IPS DF 6.9 (cell line): ENCODE measurements around the gene SEMA4D.
A peak's percentile ranks its signal among the peaks of the same experiment; 100 is the strongest.

Source experiments
- DNase-seq: peaks from one replicate; pipeline ENCODE4 v3.0.0-alpha.2; 2013; ENCODE audit warnings: low read depth, low spot score
- H3K27ac ChIP-seq: one replicate; pipeline ENCODE4 v1.5.1; 2013; ENCODE audit warnings: low read length, control low read depth
- H3K27me3 ChIP-seq: 2 replicates; pipeline ENCODE4 v1.6.1; 2013; ENCODE audit warnings: mild to moderate bottlenecking, low read length; ENCODE audit not compliant: control insufficient read depth, insufficient read depth
- H3K36me3 ChIP-seq: 2 replicates; pipeline ENCODE4 v1.6.1; 2013; ENCODE audit warnings: low read length; ENCODE audit not compliant: control insufficient read depth, insufficient read depth
- H3K4me1 ChIP-seq: 2 replicates; pipeline ENCODE4 v1.6.1; 2013; ENCODE audit warnings: low read length; ENCODE audit not compliant: control insufficient read depth, insufficient read depth
- H3K4me3 ChIP-seq: 2 replicates; pipeline ENCODE4 v1.5.1; 2013; ENCODE audit warnings: mild to moderate bottlenecking, low read length
- H3K9me3 ChIP-seq: 2 replicates; pipeline ENCODE4 v1.6.1; 2013; ENCODE audit warnings: low read length, inconsistent platforms; ENCODE audit not compliant: control insufficient read depth, insufficient read depth
- WGBS: extraction: QIAGEN DNeasy Blood & Tissue Kit; methylation state at CpG from one replicate; pipeline ENCODE4 v1.1.7; 2013; ENCODE audit warnings: mixed read lengths, missing lambda C conversion rate; ENCODE audit not compliant: insufficient read length, insufficient coverage; 5-methylcytosine and 5-hydroxymethylcytosine counted together

Gene SEMA4D, protein sequence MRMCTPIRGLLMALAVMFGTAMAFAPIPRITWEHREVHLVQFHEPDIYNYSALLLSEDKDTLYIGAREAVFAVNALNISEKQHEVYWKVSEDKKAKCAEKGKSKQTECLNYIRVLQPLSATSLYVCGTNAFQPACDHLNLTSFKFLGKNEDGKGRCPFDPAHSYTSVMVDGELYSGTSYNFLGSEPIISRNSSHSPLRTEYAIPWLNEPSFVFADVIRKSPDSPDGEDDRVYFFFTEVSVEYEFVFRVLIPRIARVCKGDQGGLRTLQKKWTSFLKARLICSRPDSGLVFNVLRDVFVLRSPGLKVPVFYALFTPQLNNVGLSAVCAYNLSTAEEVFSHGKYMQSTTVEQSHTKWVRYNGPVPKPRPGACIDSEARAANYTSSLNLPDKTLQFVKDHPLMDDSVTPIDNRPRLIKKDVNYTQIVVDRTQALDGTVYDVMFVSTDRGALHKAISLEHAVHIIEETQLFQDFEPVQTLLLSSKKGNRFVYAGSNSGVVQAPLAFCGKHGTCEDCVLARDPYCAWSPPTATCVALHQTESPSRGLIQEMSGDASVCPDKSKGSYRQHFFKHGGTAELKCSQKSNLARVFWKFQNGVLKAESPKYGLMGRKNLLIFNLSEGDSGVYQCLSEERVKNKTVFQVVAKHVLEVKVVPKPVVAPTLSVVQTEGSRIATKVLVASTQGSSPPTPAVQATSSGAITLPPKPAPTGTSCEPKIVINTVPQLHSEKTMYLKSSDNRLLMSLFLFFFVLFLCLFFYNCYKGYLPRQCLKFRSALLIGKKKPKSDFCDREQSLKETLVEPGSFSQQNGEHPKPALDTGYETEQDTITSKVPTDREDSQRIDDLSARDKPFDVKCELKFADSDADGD

DNA sequence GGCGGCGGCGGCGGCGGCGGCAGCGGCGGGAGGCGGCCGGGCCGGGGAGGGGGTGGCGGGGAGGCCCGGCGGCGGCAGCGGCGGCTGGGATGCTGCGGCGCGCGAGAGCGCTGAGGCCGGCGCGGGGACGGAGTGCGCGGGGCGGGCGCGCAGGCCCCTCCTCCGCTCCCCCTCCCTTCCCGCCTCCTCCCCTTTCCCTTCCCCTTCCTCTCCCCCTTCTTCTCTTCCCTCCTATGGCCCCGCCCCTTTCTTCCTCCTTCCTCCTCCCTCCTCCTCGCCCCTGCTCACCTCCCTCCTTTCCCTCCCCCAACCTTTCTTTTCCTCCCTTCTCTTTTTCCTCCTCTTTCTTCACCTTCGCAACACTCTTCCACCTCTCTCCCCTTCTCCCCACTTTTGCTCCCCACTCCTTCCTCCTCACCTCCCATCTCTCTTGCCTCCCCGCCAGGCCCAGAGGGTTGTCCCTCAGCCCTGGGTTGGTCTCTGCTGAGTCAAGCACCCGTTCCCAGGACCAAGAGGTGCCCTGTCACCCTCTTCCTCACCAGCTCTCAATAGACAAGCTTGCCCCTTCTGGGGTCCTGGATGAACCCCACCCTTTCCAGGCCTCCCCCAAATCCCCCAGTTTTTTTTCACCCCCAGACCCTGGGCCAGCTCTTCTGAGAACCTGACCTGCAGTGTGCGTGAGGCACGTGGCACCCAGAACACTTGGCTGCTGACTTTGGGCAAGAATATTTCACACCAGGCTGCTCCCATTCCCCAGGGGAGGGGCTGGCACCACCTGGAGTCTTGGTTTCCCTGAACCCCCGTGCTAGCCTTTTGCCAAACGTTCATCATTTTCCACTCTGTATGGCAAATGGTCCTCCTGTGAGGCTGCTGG is at the start of gene SEMA4D:
Gene SEMA4D, minus strand, starts transcription at position 136 of the 874 bp plus-strand sequence. CDS start 92,657 bp downstream, outside the sequence.
- Histone ChIP-seq H3K4me3 (peak within 1 kb of the TSS; percentile 64), H3K4me1 (peaks cover 20% of the 10 kb centered on the region)
- DNase-seq = peak; percentile 50

DNA sequence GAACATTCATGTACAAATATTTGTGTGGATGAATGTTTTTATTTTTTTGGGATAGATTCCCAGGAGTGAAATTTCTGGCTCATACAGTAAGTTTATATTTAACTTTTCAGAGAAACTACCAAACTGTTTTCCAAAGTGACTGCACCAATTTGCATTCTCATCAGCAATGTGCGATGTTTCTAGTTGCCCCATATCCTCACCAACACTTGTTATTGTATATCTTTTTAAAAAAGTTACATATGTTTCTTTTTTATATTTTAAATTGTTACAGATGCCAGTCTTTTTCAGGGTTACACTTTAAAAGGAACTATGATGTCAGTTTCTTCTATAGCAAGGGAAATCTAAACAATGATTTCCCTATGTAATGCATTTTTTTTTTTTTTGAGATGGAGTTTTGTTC is 49.1 kb upstream of the SEMA4D start:
- no peak overlapping the region for H3K4me3 ChIP-seq
- H3K36me3 ChIP-seq = no peaks in the 10 kb centered on the region
- H3K9me3 ChIP-seq = no peaks in the 10 kb centered on the region
- no peaks in the 10 kb centered on the region for H3K27me3 ChIP-seq
- H3K27ac ChIP-seq = no peak overlapping the region
- no peak for DNase-seq
- peaks cover 4% of the 10 kb centered on the region for H3K4me1 ChIP-seq
- no CpG with 5 or more reads among the region's 1 CpG for WGBS

More for the DNA sequence above, at the start of gene SEMA4D:
- Histone ChIP-seq H3K36me3 (no peaks in the 10 kb centered on the region), H3K27ac (no peak within 1 kb of the TSS), H3K27me3 (no peaks in the 10 kb centered on the region), H3K9me3 (no peaks in the 10 kb centered on the region)
- WGBS = 100% methylated on average over 1 of the region's 42 CpGs

DNA sequence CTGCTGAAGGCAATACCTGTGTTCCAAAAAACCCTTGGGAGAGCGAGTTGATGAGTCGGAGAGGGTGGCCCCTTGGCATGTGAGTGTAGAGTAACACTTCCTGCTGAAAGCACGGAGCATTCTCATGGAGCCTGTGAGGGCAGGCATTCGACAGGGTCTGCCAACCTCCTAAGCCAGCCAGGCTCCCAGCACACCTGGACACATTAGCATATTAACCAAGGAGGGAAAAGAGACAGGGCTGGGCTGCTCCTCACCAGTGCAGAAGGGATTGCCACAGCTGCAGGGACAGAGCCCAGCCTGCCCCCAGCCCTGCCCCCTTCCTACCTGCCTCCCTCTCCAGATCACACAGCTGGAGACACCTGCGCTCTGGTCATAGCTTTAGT is 46.4 kb upstream of the SEMA4D start:
- Histone ChIP-seq H3K4me1 (peaks cover 4% of the 10 kb centered on the region), H3K4me3 (no peak overlapping the region), H3K27ac (no peak overlapping the region), H3K36me3 (no peaks in the 10 kb centered on the region), H3K9me3 (no peaks in the 10 kb centered on the region), H3K27me3 (no peaks in the 10 kb centered on the region)
- WGBS = no CpG with 5 or more reads among the region's 5 CpGs
- DNase-seq = no peak

DNA sequence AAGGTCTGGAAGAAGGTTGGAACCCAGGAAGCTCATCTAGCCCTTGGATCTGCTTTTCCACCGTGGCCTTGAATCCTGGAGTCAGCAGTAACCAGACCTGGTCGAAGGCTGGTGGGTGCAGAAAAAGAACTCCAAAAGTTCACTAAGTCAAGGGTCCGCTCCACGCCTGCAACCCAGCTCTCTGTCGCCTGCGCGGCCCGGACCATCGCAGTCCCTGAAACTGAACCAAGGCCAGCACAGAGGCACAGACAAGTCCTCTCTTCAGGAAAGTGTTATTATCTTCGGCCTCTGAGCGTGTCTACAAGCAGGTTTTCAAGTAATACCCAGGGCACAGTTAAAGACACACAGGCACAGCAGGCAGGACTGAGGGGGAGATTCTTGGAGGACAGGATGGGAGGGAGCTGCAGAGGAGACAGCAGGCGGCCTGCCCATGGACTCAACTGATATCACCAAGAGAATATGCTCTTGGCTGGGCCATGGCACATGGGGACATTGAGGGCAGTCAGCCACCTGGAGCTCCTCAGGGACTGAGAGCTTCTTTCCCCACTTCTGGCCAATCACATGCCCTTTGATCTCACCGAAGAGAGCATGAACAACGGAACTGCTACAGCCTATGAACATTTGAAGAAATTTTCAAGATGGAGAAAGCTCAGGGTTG is 45.8 kb upstream of the SEMA4D start:
- H3K27ac ChIP-seq = no peak overlapping the region
- H3K27me3 ChIP-seq = no peaks in the 10 kb centered on the region
- peaks cover 4% of the 10 kb centered on the region for H3K4me1 ChIP-seq
- H3K9me3 ChIP-seq = no peaks in the 10 kb centered on the region
- H3K36me3 ChIP-seq = no peaks in the 10 kb centered on the region
- H3K4me3 ChIP-seq = no peak overlapping the region
- no CpG with 5 or more reads among the region's 14 CpGs for WGBS
- no peak for DNase-seq

DNA sequence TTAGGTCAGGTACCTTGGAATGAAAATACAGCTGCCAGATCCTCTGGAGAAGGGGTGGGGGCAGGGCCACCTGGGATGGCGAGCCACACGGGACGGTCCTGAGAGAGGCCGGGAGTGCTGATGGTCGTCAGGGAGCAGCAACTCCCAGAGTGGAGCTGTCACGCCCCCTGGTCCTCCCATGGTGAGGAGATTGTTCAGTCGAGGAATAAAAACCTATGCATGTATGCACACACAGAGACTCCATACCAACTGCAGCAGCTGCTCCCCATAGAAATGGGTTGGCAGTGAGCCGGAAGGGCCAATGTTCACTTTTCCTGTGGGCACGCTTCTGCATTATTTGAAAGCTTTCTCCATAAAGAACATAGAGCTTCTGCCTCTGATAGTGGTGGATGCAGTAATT is 45.2 kb upstream of the SEMA4D start:
- no CpG with 5 or more reads among the region's 9 CpGs for WGBS
- no peaks in the 10 kb centered on the region for H3K27me3 ChIP-seq
- peaks cover 4% of the 10 kb centered on the region for H3K4me1 ChIP-seq
- no peak overlapping the region for H3K4me3 ChIP-seq
- no peak for DNase-seq
- no peaks in the 10 kb centered on the region for H3K36me3 ChIP-seq
- H3K27ac ChIP-seq = no peak overlapping the region
- no peaks in the 10 kb centered on the region for H3K9me3 ChIP-seq

DNA sequence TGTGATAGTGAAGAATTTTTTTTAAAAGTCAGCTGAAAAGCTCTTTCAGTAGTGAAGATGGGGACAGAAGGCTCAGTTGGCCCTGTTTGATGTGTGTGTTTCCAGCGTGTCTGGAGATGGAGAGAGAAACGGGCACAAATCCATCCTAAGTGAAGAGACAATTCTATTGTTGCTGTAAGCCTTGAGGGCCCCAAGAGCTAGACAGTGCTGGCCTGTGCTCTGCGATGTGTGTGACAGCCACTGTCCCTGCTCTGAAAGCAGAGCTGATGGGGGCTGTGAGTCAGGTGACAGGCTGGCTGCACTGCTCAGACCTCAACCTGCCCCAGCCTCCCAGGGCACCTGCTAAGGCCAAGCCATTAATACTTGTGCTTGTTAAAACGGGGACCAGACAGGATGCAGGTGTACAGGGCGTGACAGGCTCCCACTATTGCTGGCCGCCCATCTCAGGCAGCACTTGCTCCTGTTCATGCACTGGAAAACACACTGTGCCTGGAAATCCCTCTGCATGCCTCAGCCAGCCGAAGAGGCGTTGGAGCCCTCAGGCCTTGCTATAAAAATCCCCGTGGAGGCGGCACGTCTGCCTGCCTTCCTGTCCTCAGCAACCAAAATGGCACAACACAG is 44.6 kb upstream of the SEMA4D start:
- no peaks in the 10 kb centered on the region for H3K27me3 ChIP-seq
- WGBS = no CpG with 5 or more reads among the region's 11 CpGs
- no peak overlapping the region for H3K4me3 ChIP-seq
- H3K4me1 ChIP-seq = peaks cover 4% of the 10 kb centered on the region
- H3K36me3 ChIP-seq = no peaks in the 10 kb centered on the region
- no peak for DNase-seq
- no peaks in the 10 kb centered on the region for H3K9me3 ChIP-seq
- H3K27ac ChIP-seq = no peak overlapping the region

DNA sequence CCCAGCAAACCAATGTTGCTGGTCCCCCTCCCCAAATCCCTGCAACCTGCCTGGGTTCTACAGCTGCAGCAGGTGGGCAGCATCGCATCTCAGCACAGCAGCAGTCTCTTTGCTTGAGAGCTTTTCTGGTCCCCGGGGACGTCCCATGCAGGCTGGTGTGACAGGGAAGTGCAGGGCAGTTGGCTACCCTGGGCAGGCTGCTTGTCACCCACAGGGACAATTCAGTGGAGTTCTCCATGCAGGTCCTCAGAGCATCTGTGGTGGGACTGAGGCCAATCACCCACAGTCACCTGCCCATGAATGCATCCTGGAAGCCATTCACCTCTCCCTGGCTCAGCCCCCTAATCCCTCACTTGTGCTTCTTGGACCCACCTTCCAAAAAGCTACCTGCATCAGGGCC is 43.9 kb upstream of the SEMA4D start:
- H3K4me1 ChIP-seq = peaks cover 4% of the 10 kb centered on the region
- no peak overlapping the region for H3K4me3 ChIP-seq
- no peaks in the 10 kb centered on the region for H3K9me3 ChIP-seq
- no peaks in the 10 kb centered on the region for H3K36me3 ChIP-seq
- H3K27ac ChIP-seq = no peak overlapping the region
- WGBS = no CpG with 5 or more reads among the region's 3 CpGs
- no peaks in the 10 kb centered on the region for H3K27me3 ChIP-seq
- no peak for DNase-seq

DNA sequence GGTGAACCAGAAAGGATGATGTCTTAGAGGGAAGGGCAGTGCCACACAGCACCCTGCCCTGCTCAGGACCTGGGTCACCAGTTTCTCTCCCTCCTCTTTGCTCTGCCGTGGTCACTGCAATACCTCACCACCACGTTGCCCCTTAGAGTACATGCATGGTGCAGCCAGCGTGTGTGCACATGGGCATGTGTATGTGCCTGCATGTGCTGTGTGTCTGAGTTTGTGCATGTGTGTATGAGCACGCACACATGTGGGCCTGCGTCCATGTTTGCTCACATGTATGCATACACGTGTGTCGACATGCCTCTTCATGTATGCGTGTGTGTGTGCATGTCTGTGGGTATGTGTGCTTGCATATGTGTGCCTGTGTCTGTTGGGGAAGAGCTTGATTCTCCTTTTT is 41.5 kb upstream of the SEMA4D start:
- no peaks in the 10 kb centered on the region for H3K36me3 ChIP-seq
- H3K27me3 ChIP-seq = no peaks in the 10 kb centered on the region
- DNase-seq = no peak
- H3K4me1 ChIP-seq = peaks cover 2% of the 10 kb centered on the region
- no peaks in the 10 kb centered on the region for H3K9me3 ChIP-seq
- no peak overlapping the region for H3K4me3 ChIP-seq
- WGBS = no CpG with 5 or more reads among the region's 8 CpGs
- H3K27ac ChIP-seq = no peak overlapping the region

DNA sequence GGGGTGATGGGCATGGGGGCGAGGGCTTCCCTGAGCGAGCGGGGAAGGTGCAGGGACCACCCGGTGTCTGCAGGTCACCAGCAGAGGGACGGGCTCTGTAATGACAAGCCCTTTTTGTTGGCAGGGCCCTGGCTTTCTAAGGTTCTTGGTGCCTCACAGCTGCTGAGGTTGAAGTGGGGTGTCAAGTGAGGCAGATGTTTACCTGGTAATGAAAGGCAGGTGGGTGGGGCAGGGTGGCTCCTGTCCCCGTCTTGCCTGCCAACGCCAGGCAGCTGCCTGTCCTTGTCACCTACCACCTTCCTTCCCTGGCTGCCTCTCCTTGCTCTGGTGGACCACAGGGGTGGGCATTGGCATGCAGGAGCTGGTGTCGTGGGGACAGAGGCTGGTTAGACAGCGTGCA is 41.0 kb upstream of the SEMA4D start:
- WGBS = no CpG with 5 or more reads among the region's 9 CpGs
- DNase-seq = no peak
- Histone ChIP-seq H3K4me3 (no peak overlapping the region), H3K27me3 (no peaks in the 10 kb centered on the region), H3K9me3 (no peaks in the 10 kb centered on the region), H3K27ac (no peak overlapping the region), H3K36me3 (no peaks in the 10 kb centered on the region), H3K4me1 (no peaks in the 10 kb centered on the region)
